Measurements from ENCODE around the gene PPM1E. TPM values are rescaled to one million over a fixed set of nuclear protein-coding genes. Genes with fewer than 3 reads are reported as not detected.

The PPM1E gene
- total RNA-seq, 1 experiment from 2014 or later = 2.9 TPM

DNA sequence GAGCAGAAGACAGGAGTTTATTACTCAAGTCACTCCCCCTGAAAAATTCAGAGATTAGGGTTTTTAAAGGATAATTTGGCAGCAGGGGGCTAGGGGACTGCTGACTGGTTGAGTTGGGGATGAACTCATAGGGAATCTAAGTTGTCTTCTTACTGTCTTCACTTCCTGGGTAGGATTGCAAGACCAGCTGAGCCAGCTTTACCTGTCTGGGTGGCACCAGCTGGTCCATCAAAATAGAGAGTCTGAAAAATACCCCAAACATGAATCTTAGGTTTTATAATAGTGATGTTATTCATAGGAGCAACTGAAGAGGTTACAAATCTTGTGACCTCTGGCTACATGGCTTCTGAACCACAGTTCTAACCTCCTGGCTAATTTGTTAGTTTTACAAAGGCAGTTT, 157.9 kb downstream of the PPM1E start:
- CTCF ChIA-PET = no interaction called here
- Histone ChIP-seq H3K36me3 (ENCODE audit: control insufficient read depth, insufficient read depth, low read length) (no peaks in the 10 kb centered on the region), H3K27ac (ENCODE audit: low read length) (no peak overlapping the region), H3K4me3 (ENCODE audit: low read depth in 2 of 2, low read length in 2 of 2) (no peak overlapping the region), H3K9me3 (ENCODE audit: control insufficient read depth, insufficient read depth, low read depth, low read length) (peaks cover 5% of the 10 kb centered on the region; the same call in 1 of the 2 replicates), H3K27me3 (ENCODE audit: control insufficient read depth, insufficient read depth, low read length) (no peaks in the 10 kb centered on the region), H3K4me1 (ENCODE audit: control insufficient read depth, insufficient read depth, low read length) (no peaks in the 10 kb centered on the region)
- DNase-seq (ENCODE audit: low read depth, low spot score) = no peak
- POLR2A ChIA-PET = interaction anchor here (0.6 kb wide), 1 partner anchor 33 kb away, joined by 13 read pairs; no protein-coding TSS in a partner anchor
- in situ Hi-C loops (cut with HindIII; ENCODE audit: low pct_unique_long_range_greater_than_20kb, low sequenced_read_pairs) (no loop called here), intact Hi-C loops (cut with micrococcal nuclease; ENCODE audit: unreplicated experiment) (no loop called here)
- no TSS peak for BruUV-seq (replicated peaks)
- TF ChIP-seq TCF7L2 (IDR thresholded peaks at IDR 0.05; ENCODE audit: low read depth, low read length) = no peak
- ATAC-seq = no peak

DNA sequence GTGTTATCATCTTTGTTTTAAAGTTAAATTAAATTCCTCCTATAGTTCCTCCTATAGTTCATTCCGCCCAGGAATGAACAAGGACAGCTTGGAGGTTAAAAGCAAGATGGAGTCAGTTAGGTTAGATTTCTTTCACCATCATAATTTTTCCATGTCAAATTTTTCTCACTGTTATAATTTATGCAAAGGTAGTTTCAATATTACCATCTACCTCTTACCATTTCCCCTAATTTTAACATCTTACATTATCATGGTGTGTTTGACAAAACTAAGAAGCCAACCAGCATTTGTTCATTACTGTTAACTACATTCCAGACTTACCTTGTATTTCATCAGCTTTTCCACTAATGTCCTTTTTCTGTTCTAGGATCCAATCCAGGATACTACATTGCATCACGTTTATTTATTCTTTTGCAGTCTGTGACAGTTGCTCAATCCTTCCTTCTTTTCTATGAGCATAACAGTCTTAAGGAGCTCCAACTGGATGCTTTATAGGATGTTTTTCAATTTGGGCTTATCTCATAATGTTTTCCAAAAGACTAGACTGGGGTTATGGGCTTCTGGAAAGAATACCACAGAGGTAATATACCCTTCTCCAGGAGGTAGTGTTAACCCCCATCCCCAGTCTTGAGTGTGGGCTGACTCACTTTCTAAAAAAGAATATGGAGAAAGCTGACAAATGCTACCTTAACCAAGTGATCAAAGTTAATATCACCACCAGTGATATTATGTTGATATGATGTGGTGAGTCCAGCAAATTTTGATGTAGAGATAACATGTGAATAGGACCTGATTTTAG, 158.5 kb downstream of the PPM1E start:
- CTCF ChIA-PET = no interaction called here
- ATAC-seq (no peak), DNase-seq (ENCODE audit: low read depth, low spot score) (no peak)
- intact Hi-C loops (cut with micrococcal nuclease; ENCODE audit: unreplicated experiment) = no loop called here
- H3K27me3 ChIP-seq (ENCODE audit: control insufficient read depth, insufficient read depth, low read length) = no peaks in the 10 kb centered on the region
- H3K4me1 ChIP-seq (ENCODE audit: control insufficient read depth, insufficient read depth, low read length) = no peaks in the 10 kb centered on the region
- POLR2A ChIA-PET = no interaction called here
- H3K4me3 ChIP-seq (ENCODE audit: low read depth in 2 of 2, low read length in 2 of 2) = no peak overlapping the region
- H3K27ac ChIP-seq (ENCODE audit: low read length) = no peak overlapping the region
- peaks cover 5% of the 10 kb centered on the region; the same call in 1 of the 2 replicates for H3K9me3 ChIP-seq (ENCODE audit: control insufficient read depth, insufficient read depth, low read depth, low read length)
- BruUV-seq (replicated peaks) = no TSS peak
- TF ChIP-seq, protein P1, sequence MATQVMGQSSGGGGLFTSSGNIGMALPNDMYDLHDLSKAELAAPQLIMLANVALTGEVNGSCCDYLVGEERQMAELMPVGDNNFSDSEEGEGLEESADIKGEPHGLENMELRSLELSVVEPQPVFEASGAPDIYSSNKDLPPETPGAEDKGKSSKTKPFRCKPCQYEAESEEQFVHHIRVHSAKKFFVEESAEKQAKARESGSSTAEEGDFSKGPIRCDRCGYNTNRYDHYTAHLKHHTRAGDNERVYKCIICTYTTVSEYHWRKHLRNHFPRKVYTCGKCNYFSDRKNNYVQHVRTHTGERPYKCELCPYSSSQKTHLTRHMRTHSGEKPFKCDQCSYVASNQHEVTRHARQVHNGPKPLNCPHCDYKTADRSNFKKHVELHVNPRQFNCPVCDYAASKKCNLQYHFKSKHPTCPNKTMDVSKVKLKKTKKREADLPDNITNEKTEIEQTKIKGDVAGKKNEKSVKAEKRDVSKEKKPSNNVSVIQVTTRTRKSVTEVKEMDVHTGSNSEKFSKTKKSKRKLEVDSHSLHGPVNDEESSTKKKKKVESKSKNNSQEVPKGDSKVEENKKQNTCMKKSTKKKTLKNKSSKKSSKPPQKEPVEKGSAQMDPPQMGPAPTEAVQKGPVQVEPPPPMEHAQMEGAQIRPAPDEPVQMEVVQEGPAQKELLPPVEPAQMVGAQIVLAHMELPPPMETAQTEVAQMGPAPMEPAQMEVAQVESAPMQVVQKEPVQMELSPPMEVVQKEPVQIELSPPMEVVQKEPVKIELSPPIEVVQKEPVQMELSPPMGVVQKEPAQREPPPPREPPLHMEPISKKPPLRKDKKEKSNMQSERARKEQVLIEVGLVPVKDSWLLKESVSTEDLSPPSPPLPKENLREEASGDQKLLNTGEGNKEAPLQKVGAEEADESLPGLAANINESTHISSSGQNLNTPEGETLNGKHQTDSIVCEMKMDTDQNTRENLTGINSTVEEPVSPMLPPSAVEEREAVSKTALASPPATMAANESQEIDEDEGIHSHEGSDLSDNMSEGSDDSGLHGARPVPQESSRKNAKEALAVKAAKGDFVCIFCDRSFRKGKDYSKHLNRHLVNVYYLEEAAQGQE (IDR thresholded peaks at IDR 0.05; ENCODE audit: insufficient read depth in 1 of 2, low read depth in 2 of 2, low read length in 1 of 2) = no peak
- TF ChIP-seq POLR2AphosphoS5 (IDR thresholded peaks at IDR 0.05; ENCODE audit: low read depth, low read length) (no peak), SIN3A (IDR thresholded peaks at IDR 0.05; ENCODE audit: borderline replicate concordance, insufficient read depth, low read depth, low read length) (no peak), TCF7L2 (IDR thresholded peaks at IDR 0.05; ENCODE audit: low read depth, low read length) (no peak)
- TF ChIP-seq, protein P2, sequence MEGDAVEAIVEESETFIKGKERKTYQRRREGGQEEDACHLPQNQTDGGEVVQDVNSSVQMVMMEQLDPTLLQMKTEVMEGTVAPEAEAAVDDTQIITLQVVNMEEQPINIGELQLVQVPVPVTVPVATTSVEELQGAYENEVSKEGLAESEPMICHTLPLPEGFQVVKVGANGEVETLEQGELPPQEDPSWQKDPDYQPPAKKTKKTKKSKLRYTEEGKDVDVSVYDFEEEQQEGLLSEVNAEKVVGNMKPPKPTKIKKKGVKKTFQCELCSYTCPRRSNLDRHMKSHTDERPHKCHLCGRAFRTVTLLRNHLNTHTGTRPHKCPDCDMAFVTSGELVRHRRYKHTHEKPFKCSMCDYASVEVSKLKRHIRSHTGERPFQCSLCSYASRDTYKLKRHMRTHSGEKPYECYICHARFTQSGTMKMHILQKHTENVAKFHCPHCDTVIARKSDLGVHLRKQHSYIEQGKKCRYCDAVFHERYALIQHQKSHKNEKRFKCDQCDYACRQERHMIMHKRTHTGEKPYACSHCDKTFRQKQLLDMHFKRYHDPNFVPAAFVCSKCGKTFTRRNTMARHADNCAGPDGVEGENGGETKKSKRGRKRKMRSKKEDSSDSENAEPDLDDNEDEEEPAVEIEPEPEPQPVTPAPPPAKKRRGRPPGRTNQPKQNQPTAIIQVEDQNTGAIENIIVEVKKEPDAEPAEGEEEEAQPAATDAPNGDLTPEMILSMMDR (IDR thresholded peaks at IDR 0.05) = no peak
- in situ Hi-C loops (cut with HindIII; ENCODE audit: low pct_unique_long_range_greater_than_20kb, low sequenced_read_pairs) = no loop called here
- no peaks in the 10 kb centered on the region for H3K36me3 ChIP-seq (ENCODE audit: control insufficient read depth, insufficient read depth, low read length)

DNA sequence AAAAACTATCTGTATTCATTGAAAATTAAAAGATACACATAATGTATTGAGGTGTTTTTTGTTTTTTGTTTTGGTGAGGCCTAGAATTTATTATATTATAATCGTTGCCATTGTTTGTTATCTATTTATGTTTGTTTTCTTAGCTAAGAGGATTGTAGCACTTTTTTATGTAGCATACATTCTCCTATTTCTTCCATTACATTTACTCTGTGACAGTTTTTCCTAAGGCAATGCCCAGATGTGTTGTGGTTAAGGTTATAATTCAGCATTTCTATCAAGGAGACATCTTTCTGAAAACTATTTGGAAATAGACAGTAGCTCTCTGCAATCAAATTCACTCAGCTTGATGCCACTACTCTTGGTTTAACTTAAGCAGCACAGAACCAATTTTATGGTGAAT, 161.6 kb downstream of the PPM1E start:
- Histone ChIP-seq H3K4me3 (ENCODE audit: low read depth in 2 of 2, low read length in 2 of 2) (no peak overlapping the region), H3K4me1 (ENCODE audit: control insufficient read depth, insufficient read depth, low read length) (no peaks in the 10 kb centered on the region), H3K27ac (ENCODE audit: low read length) (no peak overlapping the region), H3K27me3 (ENCODE audit: control insufficient read depth, insufficient read depth, low read length) (no peaks in the 10 kb centered on the region), H3K36me3 (ENCODE audit: control insufficient read depth, insufficient read depth, low read length) (no peaks in the 10 kb centered on the region), H3K9me3 (ENCODE audit: control insufficient read depth, insufficient read depth, low read depth, low read length) (no peaks in the 10 kb centered on the region)
- in situ Hi-C loops (cut with HindIII; ENCODE audit: low pct_unique_long_range_greater_than_20kb, low sequenced_read_pairs) = no loop called here
- TF ChIP-seq SIN3A (IDR thresholded peaks at IDR 0.05; ENCODE audit: borderline replicate concordance, insufficient read depth, low read depth, low read length) = no peak
- no peak for TF ChIP-seq TCF7L2 (IDR thresholded peaks at IDR 0.05; ENCODE audit: low read depth, low read length)
- TF ChIP-seq, protein P2 (IDR thresholded peaks at IDR 0.05) = no peak
- TF ChIP-seq, protein P1 (IDR thresholded peaks at IDR 0.05; ENCODE audit: insufficient read depth in 1 of 2, low read depth in 2 of 2, low read length in 1 of 2) = no peak
- no peak for TF ChIP-seq POLR2AphosphoS5 (IDR thresholded peaks at IDR 0.05; ENCODE audit: low read depth, low read length)
- intact Hi-C loops (cut with micrococcal nuclease; ENCODE audit: unreplicated experiment) = no loop called here
- ATAC-seq (no peak), DNase-seq (ENCODE audit: low read depth, low spot score) (no peak)
- ChIA-PET POLR2A (no interaction called here), CTCF (no interaction called here)
- no TSS peak for BruUV-seq (replicated peaks)
